Activated CD4-positive, CD25-positive, alpha-beta regulatory T cell treated with anti-CD3 and anti-CD28 coated beads, Interleukin-2, amount 50 U/mL, for 72 hours (primary cell): Measurements from ENCODE around the gene PLEKHG4.
A peak's percentile ranks its signal among the peaks of the same experiment; 100 is the strongest.

Experiments used
- DNase-seq: peaks from one replicate; pipeline ENCODE4 v3.0.0; 2021

Gene PLEKHG4

DNA sequence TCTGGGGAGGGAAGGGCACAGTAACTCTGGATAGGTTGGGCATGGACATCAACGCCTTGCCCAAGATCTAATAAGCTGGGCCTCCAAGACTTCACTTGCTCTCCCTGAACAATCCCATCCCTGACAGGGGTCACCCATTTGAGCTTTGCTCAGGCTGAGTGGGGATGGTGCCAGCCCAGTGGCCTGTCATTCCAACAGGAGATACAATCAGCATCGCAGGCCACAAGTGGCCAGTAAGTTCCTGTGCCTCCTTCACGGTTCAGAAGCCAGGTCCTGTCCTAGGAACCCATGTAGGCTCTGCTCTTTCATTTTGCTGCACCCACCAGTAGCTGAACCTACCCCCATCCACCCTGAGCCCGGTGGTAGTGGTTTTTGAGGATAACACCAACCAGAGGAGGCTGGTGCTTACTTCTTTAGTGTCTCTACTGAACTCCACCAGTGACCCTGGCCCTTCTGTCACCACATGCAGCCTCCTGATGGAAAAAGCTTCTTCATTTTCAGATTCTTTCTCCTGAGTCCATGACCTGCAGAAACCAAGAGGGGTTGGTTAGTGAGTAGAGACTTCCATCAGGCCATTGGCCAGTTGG, 14.9 kb downstream of the PLEKHG4 start:
- no peak for DNase-seq

DNA sequence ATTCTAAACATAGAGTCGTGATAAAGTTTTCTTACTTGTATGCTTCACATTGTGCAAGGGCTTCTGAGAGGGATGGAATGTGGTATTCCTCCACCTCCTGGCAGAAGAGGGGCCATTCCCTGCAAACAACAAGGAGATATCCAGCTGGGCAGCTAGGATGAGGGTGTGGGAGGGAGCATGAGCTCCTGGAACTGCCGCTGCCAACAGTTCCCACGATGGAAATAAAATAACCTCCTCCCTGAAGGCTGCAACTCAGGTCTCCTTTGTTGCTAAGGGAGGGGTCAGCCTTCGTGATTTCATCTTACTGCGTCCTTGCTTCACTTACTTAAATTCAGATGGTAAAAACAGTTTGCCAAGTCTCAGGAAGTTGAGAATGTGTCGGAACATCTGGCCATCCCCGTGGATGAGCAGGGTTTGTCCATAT, 15.6 kb downstream of the PLEKHG4 start:
- no peak for DNase-seq

DNA sequence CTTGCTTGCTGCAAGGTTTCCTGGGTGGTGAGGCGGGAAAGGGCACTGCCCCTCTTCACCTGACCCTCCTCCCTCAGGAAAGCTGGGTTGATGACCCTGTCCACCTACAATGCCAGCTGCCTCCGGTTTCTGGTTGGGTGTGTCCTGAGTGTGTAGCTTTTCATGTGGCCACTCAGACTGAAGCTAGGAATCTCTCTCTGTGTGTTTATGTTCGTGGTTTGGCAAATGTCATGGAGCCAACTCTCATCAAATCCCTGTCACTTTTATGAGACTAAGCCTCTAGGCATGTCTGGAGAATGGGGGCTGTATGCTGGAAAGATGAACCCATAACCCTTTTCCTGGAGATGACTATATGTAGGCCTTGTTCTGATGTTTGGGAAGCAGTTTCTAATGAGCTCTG, 17.1 kb downstream of the PLEKHG4 start:
- no peak for DNase-seq

DNA sequence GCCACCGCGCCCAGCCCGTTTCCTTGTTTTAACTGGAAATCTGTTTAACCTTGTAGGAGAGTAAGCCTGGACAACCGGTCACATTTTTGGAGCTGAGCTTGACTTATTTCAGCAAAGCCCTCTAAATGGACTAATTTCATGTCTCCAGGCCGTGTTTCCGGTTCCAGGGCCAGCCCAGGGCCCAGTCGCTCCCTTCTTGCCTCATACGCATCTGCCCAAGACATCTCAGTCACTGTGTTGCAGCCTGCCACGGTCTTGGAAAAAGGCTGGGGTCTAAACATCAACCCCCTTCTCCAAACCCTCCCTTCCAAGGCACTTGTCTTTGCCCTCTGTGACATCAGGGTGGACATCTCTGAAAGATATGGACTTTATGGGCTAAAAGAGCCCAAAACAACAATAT, 18.9 kb downstream of the PLEKHG4 start:
- no peak for DNase-seq

DNA sequence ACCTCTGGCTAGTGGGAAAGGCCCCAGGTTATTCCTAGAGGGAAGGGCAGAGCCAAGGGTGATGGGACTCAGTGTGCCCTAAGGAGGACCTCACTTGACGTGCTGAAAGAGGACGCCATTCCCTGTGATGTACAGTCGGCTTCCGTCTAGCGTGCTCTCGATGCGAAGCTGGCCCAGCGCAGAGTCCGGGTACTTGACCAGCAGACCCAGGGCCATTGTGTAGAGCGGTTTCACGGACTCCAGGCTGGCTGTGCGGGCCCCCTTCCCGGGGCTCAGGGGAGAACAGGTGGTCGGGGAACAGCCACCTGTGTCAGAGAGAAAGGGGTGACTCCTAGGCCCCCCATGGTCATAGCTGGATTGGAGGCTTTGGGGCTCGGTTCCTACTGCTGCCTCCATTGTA, 19.9 kb downstream of the PLEKHG4 start:
- no peak for DNase-seq

DNA sequence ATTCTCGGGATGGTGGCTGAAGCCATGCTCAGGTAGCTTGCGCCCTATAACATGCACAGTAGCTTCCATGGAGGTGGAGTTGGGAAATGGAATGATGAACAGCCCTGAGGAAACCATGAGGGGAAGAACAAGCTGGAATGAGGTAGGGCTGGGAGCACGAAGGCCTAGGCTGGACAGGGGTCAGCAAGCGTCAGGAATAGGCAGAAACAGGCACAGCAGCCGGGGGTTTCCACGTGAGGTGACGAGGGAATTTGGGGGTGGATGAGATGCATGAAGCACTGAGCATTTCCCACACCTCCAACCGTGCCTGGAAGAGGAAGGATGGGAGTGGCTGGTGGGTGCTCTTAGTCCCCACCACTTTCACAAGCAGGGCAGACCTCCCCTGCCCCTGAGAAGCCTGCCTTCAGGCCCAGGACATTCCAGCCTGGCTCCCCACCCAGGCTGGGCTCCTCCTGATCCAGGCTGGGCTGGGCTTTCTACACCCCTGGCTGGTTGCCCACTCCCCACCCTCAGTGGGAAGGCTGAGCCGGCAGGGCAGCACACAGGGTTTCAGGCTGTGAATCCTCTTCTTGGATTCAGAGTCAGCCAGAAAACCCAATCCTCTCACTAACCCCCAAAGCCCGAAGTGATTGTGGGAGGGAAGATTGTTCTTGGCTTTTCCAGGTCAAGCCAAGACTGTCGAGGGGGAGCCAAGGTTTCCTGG, 21.9 kb downstream of the PLEKHG4 start:
- DNase-seq: no peak

DNA sequence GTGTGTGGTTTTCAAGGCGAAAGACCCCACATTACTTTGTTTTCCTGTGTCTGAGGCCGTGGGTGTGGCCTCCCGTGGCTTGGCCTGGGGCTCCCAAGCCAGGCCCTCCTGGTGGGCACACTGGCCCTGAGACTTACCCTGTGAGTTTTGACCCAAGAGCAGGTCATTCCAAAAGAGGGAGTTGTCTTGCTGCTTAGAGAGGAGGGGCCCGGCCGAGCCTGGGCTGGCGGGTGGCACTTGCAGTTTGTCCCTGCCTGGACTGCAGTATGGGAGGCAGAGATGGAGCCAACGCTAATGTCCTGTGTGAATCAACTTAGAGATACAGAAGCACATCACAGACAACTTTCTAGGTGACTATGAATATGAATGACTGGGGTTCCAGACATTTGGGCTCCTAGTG, 22.7 kb downstream of the PLEKHG4 start:
- DNase-seq: no peak

DNA sequence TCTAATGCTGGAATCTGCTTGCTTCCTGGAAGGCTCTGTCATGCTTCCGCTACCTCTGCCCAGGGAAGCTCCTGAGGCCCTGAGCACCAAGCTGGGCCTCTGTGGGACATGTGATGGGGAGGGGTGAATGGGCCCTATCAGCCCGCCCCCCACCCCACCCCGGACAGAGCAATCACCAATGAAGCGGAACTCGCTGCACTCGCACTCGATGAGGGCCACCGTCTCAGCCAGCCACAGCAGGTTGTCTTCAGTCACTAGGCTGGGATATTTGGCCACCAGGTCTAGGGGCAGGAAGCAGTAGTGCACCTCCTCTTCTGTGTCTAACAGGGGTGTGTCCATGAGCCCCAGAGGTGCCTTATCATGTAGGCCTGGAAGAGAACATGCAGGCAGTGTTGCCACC, 23.6 kb downstream of the PLEKHG4 start:
- no peak for DNase-seq

DNA sequence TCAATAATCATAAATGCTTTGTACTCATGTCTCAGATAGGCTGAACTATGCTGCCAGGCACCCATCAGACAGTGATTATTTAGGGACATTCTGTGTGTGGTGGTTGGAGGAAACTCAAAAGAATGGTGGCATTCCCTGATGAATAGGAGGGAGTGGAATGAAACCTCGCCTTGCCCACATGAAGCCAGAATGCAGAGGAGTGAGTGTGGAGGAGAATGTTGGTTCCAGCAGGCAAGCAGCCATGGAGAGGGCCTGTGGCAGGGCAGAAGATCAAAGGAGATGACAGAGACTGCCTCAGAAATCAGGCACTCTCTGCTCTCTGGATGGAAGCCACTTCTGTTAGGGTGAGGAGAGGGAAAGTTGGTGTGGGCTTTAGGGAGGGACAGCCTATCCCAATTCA, 24.7 kb downstream of the PLEKHG4 start:
- DNase-seq: no peak

DNA sequence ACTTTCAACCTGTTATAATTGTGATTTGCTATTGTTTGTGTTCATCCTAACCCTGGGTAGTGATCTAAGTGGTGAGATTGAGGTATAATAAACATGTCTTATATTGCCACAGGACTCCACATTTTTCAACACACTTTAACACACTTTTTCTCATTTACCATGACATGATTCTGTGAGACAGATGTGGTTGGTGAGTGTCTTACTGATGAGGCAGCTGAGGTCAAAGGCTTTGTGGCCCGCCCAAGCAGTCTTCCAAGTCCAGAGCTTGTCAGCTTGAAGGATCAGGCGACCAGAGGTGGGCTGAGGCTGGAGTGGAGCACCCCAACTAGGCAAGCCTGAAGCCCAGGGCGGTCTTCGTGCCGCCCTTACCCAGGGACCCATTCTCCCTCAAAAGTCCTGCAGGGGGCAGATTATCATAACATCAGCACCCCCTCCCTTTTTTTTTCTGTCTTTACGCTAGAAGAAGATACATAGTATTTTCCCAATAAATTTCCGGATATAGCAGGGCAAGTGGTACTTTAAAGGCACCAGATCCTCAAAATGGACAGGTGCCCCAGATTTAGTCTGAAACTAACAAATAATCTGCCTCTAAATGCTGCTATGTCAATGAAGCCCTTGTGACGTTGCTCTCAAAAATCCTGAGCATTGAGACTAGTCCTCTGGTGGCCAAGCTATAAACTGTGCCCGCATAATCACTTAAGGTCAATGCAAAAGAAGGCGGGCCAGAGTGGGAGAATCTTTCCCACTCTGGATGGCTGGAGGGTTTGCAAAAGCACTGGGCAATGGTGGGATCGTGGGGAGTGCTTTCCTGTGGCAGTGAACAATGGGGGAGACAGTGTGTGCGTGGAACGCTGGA, 26.1 kb downstream of the PLEKHG4 start:
- DNase-seq: no peak

DNA sequence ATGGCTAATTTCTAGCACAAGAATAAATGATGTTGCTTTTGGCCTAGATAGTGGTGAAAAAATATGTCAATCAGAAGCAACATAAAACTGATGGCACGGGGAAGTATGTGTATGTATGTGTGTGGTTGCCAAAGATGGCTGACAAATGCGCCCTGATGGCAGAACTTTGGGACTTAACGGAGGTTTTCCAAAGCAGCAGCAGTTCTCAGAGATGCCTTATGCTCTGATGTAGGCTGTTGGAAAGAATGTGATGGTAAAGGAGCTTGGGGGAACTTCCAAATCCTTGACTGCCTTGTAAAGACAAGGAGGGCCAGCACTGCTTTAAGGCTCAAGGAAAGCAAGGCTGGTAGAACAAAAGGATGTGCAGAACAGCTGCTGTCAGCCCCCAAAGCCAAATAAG, 31.2 kb downstream of the PLEKHG4 start:
- DNase-seq: no peak

DNA sequence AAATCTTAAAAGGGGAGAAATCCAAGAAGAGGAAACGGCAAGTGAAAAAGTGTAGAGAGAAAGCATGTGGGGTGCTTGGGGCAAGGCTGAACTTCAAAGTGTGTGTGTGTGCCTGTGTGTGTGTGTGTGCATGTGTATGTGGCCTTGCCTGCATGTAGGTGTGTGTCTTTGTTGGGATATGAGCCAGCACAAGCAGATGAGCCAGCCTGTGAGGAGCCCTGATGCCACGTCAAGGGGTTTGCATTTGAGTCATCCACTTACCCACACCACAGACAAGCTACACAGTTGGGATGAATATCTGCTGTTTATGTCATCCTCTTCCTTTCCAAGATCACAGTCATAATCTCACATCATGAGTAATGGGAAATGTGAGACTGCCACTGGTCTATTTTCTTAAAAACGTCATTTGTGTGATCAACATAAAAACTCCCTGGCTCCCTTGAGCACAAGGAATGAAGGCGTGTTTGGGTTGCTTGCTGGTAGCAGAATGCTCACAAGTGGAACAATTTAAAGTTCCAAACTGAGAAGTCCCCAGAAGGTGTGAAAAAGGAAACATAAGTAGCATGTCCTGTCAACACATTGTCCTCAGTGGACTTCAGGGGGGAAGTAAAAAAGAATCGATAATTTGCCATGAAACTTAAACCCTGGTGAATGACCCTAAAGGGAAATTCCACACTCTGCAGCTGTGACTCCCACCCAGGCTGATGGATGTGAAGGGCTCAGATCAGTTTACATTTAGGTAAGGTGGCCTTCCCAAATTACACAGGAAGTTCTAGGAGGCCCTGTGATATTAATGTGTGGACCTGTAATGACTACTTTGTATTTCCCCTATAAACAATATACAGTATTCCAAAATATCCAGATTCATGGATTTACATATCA, 32.5 kb downstream of the PLEKHG4 start:
- peak; percentile 62 for DNase-seq

DNA sequence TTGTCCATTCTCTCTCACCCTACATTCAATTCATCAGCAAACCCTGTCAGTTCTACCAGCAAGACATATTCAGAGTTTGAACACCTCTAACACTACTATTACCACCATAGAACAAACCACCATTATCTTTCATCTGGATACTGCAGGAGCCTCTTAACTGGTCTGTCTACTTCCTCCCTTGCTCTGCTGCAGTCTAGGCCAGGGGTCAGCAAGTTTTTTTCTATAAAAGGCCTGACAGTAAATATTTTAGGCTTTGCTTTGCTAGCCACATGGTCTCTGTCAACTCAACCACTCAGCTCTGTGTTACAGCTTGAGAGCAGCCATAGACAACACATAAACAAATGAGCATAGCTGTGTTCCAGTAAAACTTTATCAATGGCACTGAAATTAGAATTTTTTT, 33.4 kb downstream of the PLEKHG4 start:
- no peak for DNase-seq

DNA sequence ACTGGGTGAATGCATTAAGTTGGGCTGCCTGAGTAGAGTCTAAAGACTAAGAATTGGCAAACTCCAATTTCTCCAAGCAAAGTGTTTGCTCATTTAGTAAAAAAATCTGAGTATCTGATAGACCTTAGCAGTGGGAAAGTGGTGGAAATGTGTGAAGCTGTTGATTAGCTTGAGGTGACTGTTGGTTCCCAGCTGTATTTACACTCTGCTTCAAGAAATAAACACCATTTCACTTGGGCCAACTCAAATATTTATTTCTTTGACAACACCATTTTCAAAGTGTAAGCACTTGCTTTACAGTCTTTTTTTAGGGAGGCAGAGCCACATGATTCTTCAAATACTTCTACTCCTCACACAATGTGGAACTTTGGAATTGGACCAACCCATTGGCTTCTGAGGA, 38.5 kb downstream of the PLEKHG4 start:
- DNase-seq: no peak

DNA sequence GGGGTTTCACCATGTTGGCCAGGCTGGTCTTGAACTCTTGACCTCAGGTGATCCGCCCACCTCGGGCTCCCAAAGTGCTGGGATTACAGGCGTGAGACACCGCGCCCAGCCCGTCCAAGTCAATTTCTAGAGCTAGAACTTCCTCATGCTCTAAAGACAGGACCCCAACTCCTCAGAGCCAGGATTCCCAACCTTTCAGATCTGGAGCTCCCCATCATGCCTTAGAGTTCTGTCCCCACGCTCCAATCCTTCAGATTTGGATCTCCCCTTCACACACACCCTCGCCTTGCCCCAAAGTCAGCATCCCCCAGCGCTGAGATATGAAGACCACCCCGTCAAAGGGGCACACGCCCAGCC, 46.8 kb downstream of the PLEKHG4 start:
- no peak for DNase-seq

DNA sequence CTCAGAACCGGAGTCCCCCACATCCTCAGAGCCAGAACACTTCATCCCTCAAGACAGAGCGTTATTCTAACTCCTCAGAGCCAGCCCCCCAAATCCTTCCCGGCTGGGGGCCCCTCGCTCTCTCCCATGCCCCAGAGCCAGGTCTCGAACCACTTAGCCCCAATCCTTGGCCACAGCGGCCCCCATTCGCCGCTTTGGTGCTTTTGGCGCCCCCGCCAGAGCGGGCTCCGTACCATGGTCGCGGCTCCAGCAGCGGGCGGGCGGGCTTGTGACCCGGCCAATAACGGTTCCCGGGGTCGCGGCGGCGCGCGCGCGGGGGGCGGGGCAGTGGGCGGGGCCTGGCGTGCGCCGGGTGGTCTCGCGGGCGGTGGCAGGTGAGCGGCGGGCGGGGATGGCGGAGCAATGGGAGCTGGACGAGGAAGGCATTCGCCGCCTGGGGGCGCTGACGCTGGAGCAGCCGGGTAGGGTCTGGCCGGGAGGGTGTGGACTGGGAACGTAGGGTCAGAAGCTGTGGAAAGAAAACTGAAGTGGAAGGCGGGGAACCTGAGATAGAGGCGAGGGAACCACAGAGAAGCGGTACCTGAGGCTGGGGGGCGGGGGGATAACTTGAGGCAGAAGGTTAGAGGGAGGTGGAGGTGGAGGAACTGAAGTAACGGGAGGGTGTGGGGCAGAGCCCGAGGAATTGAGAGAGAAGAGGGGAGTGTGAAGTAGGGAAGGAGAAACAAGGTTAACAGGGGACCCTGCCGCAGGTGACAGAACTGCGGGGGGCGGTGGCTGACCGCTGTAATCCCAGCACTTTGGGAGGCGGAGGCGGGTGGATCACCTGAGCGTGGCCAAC, 47.4 kb downstream of the PLEKHG4 start, which contains the start of the genes KCTD19 and LRRC36:
KCTD19 (minus strand) TSS at position 270 of the 838 bp plus-strand sequence; CDS start at position 236, 34 bp downstream.
LRRC36 (plus strand) TSS at position 344 of the 838 bp plus-strand sequence; CDS start at position 392, 48 bp downstream.
- peak; percentile 44 for DNase-seq

DNA sequence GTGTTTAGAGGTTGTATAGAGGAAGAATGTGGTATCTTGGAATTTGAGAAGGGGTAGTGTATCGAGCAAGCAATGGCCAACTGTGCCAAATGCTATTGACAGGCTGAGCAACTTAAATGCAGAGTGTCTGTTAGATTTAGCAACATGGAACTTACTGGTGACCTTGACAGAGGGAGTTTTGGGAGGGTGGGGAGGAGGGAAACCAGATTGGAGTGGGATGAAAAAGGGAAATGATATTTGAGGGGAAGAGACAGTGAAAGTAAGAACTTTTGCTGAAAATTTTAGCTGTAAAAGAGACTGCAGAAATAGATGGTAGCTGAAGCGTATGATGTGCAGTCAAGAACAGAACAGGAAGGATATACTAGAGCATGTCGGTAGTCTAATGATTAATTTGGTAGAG, 48.4 kb downstream of the PLEKHG4 start:
- no peak for DNase-seq

DNA sequence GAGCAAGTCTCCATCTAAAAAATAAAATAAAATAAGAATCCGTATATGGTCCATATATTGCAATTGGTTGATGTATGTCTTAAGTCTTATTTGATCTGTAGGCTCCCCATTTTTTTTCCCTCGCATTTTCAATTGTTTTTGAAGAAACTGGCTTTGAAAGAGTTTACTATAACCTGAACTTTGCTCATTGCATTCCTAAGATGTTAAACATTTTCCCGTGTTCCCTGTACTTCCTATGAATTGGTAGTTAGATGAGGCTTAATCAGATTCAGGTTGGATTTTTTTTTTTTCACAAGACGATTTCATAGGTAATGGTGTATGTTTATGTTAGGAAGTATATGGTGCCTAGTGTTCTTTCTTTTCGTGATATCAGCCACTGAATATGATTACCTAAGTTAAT, 50.6 kb downstream of the PLEKHG4 start:
- DNase-seq: no peak

DNA sequence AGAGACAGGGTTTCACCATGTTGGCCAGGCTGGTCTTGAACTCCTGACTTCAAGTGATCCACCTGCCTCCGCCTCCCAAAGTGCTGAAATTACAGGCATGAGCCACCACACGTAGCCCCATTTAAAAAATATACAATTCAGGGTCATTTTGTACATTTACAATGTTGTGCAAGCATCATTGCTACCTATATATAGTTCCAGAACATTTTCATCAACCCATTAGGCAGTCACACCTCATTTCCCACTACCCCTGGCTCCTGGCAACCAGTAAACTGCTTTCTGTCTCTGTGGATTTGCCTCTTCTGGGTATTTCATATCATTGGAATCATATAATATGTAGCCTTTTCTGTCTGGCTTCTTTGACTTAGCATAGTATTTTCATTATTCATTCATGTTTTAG, 54.0 kb downstream of the PLEKHG4 start:
- DNase-seq: no peak

DNA sequence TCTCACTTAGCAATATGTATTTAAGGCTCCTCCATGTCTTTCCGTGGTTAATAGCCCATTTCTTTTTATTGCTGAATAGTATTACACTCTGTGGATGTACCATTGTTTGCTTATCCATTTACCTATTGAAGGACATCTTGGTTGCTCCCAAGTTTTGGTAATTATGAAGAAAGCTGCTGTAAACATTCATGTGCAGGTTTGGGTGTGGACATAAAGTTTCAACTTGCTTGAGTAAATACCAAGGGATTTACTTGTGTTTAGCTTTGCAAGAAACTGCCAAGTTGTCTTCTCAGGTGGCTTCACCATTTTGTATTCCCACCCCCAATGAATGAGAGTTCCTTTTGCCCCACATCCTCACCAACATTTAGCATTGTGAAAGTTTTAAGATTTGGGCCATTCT, 56.8 kb downstream of the PLEKHG4 start:
- DNase-seq: no peak

DNA sequence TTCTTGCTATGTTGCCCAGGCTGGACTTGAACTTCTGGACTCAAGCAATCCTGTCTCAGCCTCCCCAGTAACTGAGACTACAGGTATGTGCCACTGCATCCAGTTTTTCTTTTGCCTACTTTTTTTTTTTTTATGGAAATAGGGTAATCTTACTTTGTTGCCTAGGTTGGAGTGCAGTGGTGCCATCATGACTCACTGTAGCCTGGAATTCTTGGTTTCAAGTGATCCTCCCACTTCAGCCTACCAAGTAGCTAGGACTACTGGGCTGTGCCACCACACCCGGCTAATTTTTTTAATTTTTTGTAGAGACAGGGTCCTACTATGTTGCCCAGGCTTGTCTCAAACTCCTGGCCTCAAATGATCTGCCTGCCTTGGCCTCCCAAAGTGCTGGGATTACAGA, 57.3 kb downstream of the PLEKHG4 start:
- DNase-seq: no peak
